Activated naive CD8-positive, alpha-beta T cell treated with anti-CD3 and anti-CD28 coated beads, Interleukin-2, amount 50 U/mL, for 24 hours (primary cell): ENCODE measurements around the gene MID1.

Source experiments
- ATAC-seq: fragments of 150-1000 bp; cut with Tn5 transposase; one replicate; pipeline ENCODE4 v1.10.0; 2021
- DNase-seq: peaks from one replicate; pipeline ENCODE4 v3.0.0; 2021
- H3K27ac Mint-ChIP-seq: one replicate; pipeline ENCODE4 v1.8.0; 2021; ENCODE audit warnings: mild to moderate bottlenecking, mixed read lengths
- H3K27me3 Mint-ChIP-seq: one replicate; pipeline ENCODE4 v1.8.0; 2021; ENCODE audit warnings: mixed read lengths
- H3K36me3 Mint-ChIP-seq: one replicate; pipeline ENCODE4 v1.8.0; 2021; ENCODE audit warnings: low read depth, mixed read lengths
- H3K4me1 Mint-ChIP-seq: one replicate; pipeline ENCODE4 v1.8.0; 2021; ENCODE audit warnings: mixed read lengths
- H3K4me3 Mint-ChIP-seq: one replicate; pipeline ENCODE4 v1.8.0; 2021; ENCODE audit warnings: mild to moderate bottlenecking, moderate library complexity, mixed read lengths
- H3K9me3 Mint-ChIP-seq: one replicate; pipeline ENCODE4 v1.8.0; 2021; ENCODE audit warnings: mixed read lengths

The MID1 gene

GRCh38 chrX:10485326-10485725, 135.1 kb downstream of the MID1 start:
- H3K27me3 Mint-ChIP-seq, result no peaks in the 10 kb centered on the region
- no peaks in the 10 kb centered on the region for H3K36me3 Mint-ChIP-seq
- no peak for DNase-seq
- H3K4me1 Mint-ChIP-seq, result no peaks in the 10 kb centered on the region
- ATAC-seq, result no peak
- H3K4me3 Mint-ChIP-seq, result no peak overlapping the region
- H3K27ac Mint-ChIP-seq, result no peak overlapping the region
- H3K9me3 Mint-ChIP-seq, result no peaks in the 10 kb centered on the region

GRCh38 chrX:10484683-10485247, 135.6 kb downstream of the MID1 start:
- H3K27me3 Mint-ChIP-seq, result no peaks in the 10 kb centered on the region
- no peaks in the 10 kb centered on the region for H3K36me3 Mint-ChIP-seq
- H3K27ac Mint-ChIP-seq, result no peak overlapping the region
- H3K9me3 Mint-ChIP-seq, result no peaks in the 10 kb centered on the region
- DNase-seq (no peak), ATAC-seq (no peak)
- no peak overlapping the region for H3K4me3 Mint-ChIP-seq
- H3K4me1 Mint-ChIP-seq, result no peaks in the 10 kb centered on the region

GRCh38 chrX:10483191-10483831, 137.1 kb downstream of the MID1 start:
- H3K36me3 Mint-ChIP-seq, result no peaks in the 10 kb centered on the region
- no peaks in the 10 kb centered on the region for H3K27me3 Mint-ChIP-seq
- H3K4me1 Mint-ChIP-seq, result no peaks in the 10 kb centered on the region
- H3K27ac Mint-ChIP-seq, result no peak overlapping the region
- ATAC-seq, result no peak
- no peak for DNase-seq
- H3K4me3 Mint-ChIP-seq, result no peak overlapping the region
- H3K9me3 Mint-ChIP-seq, result no peaks in the 10 kb centered on the region

- ATAC-seq (no peak), DNase-seq (no peak)
- H3K27me3 Mint-ChIP-seq, result no peaks in the 10 kb centered on the region
- H3K9me3 Mint-ChIP-seq, result no peaks in the 10 kb centered on the region
- H3K4me1 Mint-ChIP-seq, result no peaks in the 10 kb centered on the region
- H3K36me3 Mint-ChIP-seq, result no peaks in the 10 kb centered on the region
- H3K4me3 Mint-ChIP-seq, result no peak overlapping the region
- no peak overlapping the region for H3K27ac Mint-ChIP-seq
Measured at GRCh38 chrX:10482708-10483107, 137.7 kb downstream of the MID1 start.

DNA sequence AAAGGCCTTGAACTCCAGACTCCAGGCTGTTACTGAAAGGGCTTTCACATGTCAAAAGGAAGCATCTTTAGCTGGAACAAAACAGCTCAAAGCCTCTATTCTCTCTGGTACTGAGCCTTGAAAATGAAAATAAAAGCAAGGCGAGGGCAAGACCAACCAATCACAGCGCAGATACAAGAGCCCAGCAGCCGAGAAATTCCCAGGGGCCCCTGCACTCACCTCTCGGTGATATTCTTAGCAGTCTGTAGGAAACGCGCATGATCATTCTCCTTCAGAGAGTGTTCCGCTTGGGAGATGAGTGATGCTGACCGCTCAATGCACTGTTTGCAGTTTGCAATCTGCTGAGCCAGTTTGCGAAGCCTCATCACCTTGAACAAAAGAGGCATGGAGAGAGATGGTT, 138.1 kb downstream of the MID1 start:
- Mint-ChIP-seq H3K9me3 (no peaks in the 10 kb centered on the region), H3K27ac (no peak overlapping the region), H3K4me3 (no peak overlapping the region), H3K36me3 (no peaks in the 10 kb centered on the region), H3K4me1 (no peaks in the 10 kb centered on the region), H3K27me3 (no peaks in the 10 kb centered on the region)
- no peak for ATAC-seq
- DNase-seq, result peak; percentile 1

DNA sequence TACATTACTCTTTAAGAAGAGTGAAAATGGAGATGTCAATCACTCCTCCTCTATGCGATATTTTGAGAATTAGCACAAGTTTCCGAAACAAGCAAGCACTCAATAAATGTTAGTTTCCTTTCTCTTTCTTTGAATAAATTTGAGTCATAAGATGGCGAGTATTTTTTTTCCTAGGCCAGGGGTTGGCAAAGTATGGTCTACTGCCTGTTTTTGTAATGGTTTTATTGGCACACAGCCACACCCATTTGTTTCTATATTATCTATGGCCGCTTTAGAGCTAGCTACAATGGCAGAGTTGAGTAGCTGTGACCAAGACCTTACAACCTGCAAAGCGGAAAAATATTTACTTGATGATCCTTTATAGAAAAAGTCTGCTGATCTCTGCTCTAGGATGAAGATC, 139.5 kb downstream of the MID1 start:
- DNase-seq (no peak), ATAC-seq (no peak)
- no peaks in the 10 kb centered on the region for H3K4me1 Mint-ChIP-seq
- H3K36me3 Mint-ChIP-seq, result no peaks in the 10 kb centered on the region
- H3K27ac Mint-ChIP-seq, result no peak overlapping the region
- no peak overlapping the region for H3K4me3 Mint-ChIP-seq
- no peaks in the 10 kb centered on the region for H3K9me3 Mint-ChIP-seq
- no peaks in the 10 kb centered on the region for H3K27me3 Mint-ChIP-seq

- Mint-ChIP-seq H3K9me3 (no peaks in the 10 kb centered on the region), H3K36me3 (no peaks in the 10 kb centered on the region), H3K4me3 (no peak overlapping the region), H3K27me3 (no peaks in the 10 kb centered on the region), H3K27ac (no peak overlapping the region), H3K4me1 (no peaks in the 10 kb centered on the region)
- DNase-seq (no peak), ATAC-seq (no peak)
Measured at GRCh38 chrX:10479508-10479907, 140.9 kb downstream of the MID1 start.

DNA sequence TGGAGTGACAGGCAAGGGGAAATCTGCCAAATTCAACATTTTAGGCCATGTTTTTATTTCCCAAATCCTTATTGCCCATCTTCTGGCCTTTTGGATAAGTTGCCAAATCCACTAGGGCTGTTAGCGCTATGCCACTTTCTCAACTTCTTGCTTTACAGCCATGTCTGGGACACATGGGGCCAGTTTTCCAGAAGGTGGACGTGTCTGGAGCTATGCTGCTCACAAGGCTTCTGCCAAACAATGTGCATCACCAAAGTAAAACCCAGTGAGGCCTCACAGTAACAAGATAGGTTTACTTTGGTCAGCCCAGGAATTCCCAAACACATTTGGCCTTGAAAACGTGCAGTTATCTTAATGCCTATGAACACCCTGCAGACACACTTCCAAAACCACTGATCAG, 142.9 kb downstream of the MID1 start:
- no peaks in the 10 kb centered on the region for H3K27me3 Mint-ChIP-seq
- DNase-seq, result no peak
- no peak for ATAC-seq
- H3K4me3 Mint-ChIP-seq, result no peak overlapping the region
- H3K27ac Mint-ChIP-seq, result no peak overlapping the region
- no peaks in the 10 kb centered on the region for H3K36me3 Mint-ChIP-seq
- H3K4me1 Mint-ChIP-seq, result no peaks in the 10 kb centered on the region
- H3K9me3 Mint-ChIP-seq, result no peaks in the 10 kb centered on the region

- Mint-ChIP-seq H3K36me3 (no peaks in the 10 kb centered on the region), H3K4me1 (no peaks in the 10 kb centered on the region), H3K27me3 (no peaks in the 10 kb centered on the region), H3K4me3 (no peak overlapping the region), H3K27ac (no peak overlapping the region), H3K9me3 (no peaks in the 10 kb centered on the region)
- DNase-seq (no peak), ATAC-seq (no peak)
Measured at GRCh38 chrX:10474913-10475568, 145.3 kb downstream of the MID1 start.

- Mint-ChIP-seq H3K27me3 (no peaks in the 10 kb centered on the region), H3K4me3 (no peak overlapping the region)
Measured at GRCh38 chrX:10474510-10474909, 145.9 kb downstream of the MID1 start.

DNA sequence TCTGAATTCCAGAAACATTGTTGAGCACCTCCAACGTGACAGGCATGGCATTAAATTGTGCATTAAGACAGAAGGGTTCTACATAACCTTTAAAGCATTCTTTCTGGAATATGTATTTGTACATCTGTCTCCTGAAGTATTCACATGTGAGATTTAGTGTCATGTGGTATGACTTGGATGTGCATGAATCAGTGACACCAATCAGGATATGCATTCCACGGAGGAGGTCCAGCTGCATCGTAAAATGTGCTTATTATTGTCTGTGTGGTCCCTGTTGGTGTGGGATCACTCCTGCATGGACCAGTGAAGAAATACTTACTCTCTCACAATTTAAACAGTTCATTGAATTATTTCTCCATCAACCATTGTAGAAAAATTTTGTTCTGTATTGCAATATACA, 149.0 kb downstream of the MID1 start:
- H3K4me1 Mint-ChIP-seq, result no peaks in the 10 kb centered on the region
- no peak overlapping the region for H3K4me3 Mint-ChIP-seq
- DNase-seq (no peak), ATAC-seq (no peak)
- H3K27me3 Mint-ChIP-seq, result no peaks in the 10 kb centered on the region
- H3K27ac Mint-ChIP-seq, result no peak overlapping the region
- no peaks in the 10 kb centered on the region for H3K36me3 Mint-ChIP-seq
- no peaks in the 10 kb centered on the region for H3K9me3 Mint-ChIP-seq

More at GRCh38 chrX:10474510-10474909, 145.9 kb downstream of the MID1 start:
- no peaks in the 10 kb centered on the region for H3K36me3 Mint-ChIP-seq
- ATAC-seq (no peak), DNase-seq (no peak)
- H3K27ac Mint-ChIP-seq, result no peak overlapping the region
- H3K4me1 Mint-ChIP-seq, result no peaks in the 10 kb centered on the region
- H3K9me3 Mint-ChIP-seq, result no peaks in the 10 kb centered on the region

DNA sequence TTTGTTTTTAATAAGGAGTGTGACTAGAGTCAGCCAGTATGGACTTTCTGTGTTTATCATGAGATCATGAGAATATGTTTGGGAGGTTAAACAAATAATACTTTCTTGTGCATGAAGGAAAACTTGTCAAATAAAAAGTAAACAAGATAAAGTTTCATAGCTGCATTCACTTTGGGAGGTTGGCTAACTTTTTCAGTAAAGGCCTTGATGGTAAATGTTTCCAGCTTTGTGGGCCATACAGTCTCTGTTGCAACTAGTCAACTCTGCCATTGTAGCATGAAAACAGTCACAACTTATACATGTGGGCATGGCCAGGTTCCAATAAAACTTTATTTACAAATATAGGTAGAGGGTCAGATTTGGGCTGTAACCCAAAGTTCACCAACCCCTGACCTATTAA, 150.4 kb downstream of the MID1 start:
- ATAC-seq, result no peak
- Mint-ChIP-seq H3K4me1 (no peaks in the 10 kb centered on the region), H3K36me3 (no peaks in the 10 kb centered on the region), H3K9me3 (no peaks in the 10 kb centered on the region), H3K4me3 (no peak overlapping the region), H3K27me3 (no peaks in the 10 kb centered on the region), H3K27ac (no peak overlapping the region)
- DNase-seq, result no peak

DNA sequence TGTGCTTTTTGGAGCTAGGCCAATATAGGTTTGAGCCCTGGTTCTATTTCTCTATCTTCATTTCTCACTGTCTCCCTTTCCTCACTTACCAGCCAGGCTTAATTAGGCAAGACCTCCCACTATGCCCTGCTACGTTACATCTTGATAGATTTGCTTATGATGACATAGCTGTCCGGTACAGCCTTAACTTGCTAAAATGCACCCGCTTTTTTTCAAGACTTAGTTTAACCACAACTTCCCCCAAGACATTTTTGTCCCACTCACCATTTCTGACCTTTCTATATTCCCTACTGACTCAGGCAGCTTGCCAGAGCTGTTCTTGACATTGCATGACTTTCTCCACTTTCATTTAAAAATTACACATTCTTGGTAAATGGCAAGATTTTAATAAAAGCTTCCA, 152.6 kb downstream of the MID1 start:
- Mint-ChIP-seq H3K27me3 (no peaks in the 10 kb centered on the region), H3K27ac (no peak overlapping the region), H3K9me3 (no peaks in the 10 kb centered on the region), H3K4me3 (no peak overlapping the region), H3K36me3 (no peaks in the 10 kb centered on the region), H3K4me1 (no peaks in the 10 kb centered on the region)
- DNase-seq (no peak), ATAC-seq (no peak)

DNA sequence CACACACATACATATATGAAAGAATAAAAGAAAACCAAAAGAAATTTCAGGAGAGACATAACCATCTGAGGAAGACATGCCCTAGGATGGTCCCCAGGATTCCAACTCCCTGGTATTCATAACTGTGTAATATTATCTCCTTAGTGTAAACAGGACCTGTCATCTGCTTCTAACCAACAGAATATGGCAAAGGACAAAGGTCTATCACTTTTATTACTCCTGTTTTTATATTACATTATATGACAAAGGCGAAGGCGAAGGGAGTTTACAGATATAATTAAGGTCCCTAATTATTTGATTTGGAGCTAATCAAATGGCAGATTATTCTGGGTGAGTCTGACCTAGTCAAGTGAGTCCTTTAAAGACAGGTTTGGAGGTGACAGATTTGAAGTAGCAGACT, 155.1 kb downstream of the MID1 start:
- H3K27ac Mint-ChIP-seq, result no peak overlapping the region
- no peaks in the 10 kb centered on the region for H3K27me3 Mint-ChIP-seq
- no peaks in the 10 kb centered on the region for H3K9me3 Mint-ChIP-seq
- DNase-seq (no peak), ATAC-seq (no peak)
- H3K4me3 Mint-ChIP-seq, result no peak overlapping the region
- no peaks in the 10 kb centered on the region for H3K4me1 Mint-ChIP-seq
- no peaks in the 10 kb centered on the region for H3K36me3 Mint-ChIP-seq

DNA sequence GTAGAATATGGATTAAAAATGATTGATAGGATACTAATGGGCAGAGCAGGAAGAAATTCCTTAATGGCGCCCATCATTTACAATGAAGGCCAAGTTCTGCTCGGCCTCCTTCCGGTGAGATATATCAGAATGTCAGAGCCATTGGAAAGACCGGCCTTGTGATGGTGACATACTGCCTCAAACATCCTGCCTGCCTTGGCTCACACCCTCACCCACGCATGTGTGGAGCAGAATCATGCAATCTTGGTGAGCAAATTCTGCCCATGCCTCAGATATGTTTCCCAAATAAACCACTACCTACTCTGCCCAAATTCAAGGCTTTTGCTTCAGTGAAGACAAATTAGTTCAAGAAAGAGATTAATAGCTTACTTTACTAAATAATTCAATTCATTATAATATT, 163.3 kb downstream of the MID1 start:
- Mint-ChIP-seq H3K4me1 (no peaks in the 10 kb centered on the region), H3K27ac (no peak overlapping the region), H3K27me3 (no peaks in the 10 kb centered on the region), H3K9me3 (peaks cover 5% of the 10 kb centered on the region), H3K4me3 (no peak overlapping the region), H3K36me3 (no peaks in the 10 kb centered on the region)
- ATAC-seq (no peak), DNase-seq (no peak)
